GM18508 (cell line): ENCODE measurements around the gene SH3RF3.
"Not testable (repeated sequence)": the region's sequence is repeated elsewhere in the genome, so short reads cannot be mapped to it uniquely, and the experiment has no call there.

ENCODE experiments used
- ATAC-seq: cut with Tn5 transposase; IDR thresholded peaks from one replicate; pipeline ENCODE4 v1.9.1; 2021; ENCODE audit warnings: moderate number of reproducible peaks; ENCODE audit not compliant: insufficient read depth, unreplicated experiment

Gene SH3RF3

DNA sequence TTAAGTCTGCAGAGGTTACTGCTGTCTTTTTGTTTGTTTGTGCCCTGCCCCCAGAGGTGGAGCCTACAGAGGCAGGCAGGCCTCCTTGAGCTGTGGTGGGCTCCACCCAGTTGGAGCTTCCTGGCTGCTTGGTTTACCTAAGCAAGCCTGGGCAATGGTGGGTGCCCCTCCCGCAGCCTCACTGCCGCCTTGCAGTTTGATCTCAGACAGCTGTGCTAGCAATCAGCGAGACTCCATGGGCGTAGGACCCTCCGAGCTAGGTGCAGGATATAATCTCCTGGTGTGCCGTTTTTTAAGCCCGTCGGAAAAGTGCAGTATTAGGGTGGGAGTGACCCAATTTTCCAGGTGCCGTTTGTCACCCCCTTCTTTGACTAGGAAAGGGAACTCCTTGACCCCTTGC lies 11.8 kb upstream of the SH3RF3 start:
- not testable (repeated sequence) for ATAC-seq

DNA sequence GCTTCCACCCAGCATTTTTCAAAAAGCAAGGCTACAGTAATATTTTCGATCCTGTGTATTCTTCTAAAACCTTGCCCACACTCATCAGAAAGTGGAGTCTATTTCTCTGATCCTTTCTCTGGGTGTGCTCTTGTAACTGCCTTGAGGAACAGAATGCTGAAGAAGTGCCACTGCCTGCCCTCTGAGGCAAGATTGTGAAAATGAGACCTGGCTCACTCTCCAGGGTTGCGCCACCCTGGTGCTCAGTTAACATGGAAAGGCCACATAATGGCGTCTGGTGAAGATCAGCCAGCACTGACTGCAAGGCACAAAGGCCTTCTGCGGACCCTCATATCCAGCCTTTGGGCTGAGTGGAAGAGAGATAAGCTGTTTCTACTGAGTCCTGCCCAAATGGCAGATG lies 11.2 kb upstream of the SH3RF3 start:
- ATAC-seq, result no peak

DNA sequence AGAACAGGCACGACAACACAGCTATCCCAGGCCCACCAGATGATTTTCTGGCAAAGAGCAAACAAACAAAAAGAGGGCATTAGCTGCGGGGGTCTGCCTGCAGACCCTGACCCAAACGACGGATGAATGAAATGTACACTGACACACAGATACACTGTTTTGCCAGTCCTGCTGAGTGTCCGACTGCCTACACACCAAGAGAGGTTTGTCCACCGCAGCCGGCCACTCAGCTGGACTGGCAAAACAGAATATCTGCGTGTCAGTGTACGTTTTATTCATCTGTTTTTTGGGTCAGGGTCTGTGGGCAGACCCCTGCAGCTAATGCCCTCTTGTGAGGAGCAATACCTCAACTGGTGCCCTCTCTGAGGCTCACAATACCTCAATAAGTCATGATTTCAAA lies 10.7 kb upstream of the SH3RF3 start:
- ATAC-seq, result no peak

DNA sequence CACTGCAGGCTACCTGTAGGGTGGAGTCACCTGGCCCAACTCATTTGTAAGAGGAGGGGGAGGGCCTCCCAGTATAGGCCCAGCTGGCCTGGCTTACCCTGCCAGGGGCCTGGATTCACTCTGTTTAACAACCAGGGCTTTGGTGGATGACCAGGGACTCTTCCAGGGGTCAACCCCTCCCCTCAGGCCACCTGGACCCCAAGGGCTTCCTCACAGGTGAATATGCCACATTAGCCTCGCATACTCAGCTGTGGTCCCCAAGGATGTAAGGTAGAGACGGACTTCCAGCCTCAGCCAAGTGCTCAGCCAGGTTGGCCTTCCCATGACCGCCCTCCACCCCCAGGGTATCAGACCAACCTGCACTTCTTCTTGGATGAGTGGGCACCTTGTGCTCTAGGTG lies 8.8 kb upstream of the SH3RF3 start:
- no peak for ATAC-seq

DNA sequence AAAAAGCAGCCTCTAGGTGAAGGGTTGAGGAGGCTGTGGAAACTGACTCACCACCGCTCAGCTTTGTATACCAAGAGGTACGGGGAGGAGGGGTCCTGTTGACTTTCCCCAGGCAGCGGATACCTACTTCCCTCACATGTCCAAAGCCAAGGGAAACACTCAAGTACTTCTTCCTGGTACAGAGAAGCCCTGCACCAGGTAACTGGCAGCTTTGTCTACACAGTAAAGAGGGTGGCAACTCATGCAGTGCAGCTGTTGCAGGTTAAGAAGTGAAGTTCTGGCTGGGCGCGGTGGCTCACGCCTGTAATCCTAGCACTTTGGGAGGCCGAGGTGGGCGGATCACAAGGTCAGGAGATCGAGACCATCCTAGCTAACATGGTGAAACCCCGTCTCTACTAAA lies 8.3 kb upstream of the SH3RF3 start:
- ATAC-seq, result not testable (repeated sequence)

DNA sequence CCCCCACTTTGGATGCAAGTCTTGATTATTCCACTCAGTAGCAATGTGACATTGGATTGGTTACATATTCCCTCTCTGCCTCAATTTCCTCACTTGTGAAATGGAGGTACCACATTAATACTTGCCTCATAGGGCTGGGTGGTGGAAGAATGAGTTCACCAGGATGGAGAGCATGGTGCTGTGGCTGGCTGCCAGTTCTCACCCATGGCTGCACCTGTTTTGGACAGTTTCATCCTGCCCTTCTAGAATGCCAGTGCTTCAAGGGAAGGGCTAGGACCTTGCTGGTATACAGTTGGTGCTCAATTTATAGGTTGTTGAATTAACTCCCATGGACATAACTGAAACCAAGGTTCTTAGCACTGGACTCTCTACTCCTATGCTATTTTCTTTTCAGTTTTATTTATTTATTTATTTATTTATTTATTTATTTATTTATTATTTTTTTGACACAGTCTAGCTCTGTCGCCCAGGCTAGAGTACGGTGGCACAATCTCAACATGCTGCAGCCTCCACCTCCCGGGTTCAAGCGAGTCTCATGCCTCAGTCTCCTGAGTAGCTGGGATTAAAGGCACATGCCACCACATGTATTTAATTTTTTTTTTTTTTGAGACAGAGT lies 5.3 kb upstream of the SH3RF3 start:
- ATAC-seq, result no peak

DNA sequence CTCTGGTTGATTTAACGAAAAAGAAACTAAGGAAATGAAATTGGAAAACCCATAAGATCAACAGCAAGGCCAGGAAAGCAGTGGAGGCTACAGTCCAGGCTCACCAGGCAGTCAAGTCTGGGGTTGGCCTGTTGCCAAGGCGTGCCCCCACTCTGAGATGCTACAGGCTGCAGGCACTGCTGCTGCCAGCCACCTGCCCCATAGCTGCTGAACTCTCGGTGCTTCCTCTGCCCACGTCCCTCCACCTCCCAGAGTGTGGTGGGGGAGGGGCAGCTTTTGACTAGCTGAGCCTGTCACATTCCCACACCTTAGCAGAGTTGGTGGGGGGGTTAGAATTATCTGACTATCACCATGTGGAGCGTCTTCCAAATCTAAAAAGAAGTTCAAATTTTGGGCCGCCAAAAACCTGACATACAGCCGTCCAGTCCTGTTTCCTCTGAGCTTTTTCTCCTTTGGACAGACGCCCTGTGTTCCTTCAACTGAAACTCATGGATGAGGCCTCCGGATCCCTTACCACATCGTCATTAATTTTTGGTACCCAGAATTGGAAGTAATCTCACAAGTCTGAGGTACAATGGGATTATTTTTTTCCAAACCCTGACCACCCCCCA lies 3.9 kb upstream of the SH3RF3 start:
- ATAC-seq, result no peak

DNA sequence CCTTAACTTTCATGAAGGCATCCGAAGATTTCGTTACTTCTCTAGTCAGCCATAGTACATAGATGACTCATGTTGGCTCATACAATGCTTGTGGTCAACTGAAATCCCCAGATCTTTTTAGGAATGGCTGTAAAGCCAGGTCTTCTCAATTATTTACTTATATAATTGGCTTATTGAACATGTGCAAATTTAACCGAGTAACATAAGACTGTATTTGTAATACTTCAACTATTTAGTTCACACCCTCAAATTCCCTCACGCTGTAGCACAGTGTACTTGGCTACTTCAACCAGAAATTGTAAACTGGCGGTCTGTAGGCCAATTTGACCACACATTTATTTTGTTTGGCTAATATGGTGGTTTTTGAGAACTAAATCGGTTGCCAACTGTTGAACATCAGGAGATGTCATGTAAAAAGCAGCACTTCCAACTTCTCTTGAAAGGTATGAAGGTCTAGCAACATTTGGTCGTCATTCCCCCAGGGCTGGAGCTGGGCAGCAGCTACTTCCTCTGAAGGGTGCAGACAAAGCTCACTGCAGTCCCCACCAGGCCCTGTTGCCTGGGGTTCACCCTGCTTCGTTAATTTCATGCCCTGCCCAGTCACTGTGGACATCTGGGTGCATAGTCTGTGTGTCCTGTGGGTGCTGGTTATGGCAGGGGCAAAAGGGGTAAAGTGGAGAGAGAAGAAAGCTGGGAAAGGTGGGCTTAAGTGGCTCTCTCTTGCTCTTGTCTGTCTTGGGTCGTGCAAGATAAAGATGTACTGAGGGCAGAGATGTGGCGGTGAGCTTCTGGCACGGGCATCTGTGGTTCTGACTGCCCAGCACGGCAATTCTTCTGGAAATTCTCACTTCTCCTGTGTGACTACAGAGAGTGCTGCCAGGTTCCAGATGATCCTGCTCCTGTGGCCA lies 3.2 kb upstream of the SH3RF3 start:
- no peak for ATAC-seq

DNA sequence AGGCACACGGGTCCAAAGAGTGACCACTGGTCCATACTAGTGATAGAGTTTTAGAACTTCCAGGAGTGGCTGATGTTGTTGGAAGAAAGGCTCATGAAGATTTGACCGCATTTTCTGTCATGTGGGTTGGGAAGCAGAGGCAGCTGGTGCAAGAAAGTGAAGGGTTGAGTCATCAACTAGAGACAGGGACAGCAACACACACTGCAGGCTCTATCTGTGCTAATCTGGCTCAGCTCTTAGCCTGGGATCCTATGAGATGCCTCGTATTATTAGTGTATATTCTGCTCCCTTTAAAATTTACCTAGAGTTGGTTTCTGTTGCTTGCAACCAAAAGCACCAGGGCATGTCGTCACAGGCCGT lies 2.5 kb upstream of the SH3RF3 start:
- ATAC-seq, result no peak

DNA sequence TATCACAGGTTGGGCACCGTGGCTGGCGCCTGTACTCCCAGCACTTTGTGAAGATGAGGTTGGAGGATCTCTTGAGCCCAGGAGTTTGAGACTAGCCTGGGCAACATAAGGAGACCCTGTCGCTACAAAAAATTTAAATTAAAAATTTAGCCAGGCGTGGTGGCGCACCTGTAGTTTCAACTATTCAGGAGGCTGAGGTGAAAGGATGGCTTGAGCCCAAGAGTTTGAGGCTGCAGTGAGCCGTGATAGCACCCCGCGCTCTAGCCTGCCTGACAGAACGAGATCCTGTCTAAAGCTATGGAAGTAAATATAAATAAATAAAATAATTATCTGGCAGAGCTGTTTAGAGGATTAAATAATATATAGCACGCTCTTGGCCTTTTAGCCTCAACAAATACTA lies 1.4 kb upstream of the SH3RF3 start:
- no peak for ATAC-seq

DNA sequence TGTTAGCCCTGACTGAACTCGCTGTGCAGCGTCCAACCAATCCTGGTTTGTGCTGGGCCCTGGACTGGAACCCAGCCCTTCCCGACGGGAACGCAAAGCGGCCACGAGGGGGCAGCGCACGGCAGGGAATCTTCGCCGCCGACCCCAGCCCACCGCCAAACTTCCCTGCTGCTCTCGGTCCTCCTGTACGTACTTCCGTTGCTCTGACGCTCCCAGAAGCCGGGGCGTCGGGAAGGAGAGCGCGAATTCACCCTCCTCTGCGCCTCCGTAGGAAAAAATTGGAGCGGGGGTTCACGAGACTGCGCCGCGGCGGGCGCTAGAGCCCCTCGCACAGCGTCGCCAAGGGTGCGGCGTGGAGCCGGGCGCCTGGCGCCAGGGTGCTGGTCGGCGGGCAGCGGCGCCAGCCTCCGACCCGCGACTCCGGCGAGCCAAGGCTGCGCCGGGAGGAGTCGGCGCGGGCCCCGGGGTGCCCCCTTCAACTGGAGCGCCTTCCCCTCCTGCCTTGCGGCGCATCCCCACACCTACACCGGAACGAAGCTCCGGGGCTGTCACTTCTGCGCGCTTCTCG lies 873 bp upstream of the SH3RF3 start:
- ATAC-seq, result no peak

DNA sequence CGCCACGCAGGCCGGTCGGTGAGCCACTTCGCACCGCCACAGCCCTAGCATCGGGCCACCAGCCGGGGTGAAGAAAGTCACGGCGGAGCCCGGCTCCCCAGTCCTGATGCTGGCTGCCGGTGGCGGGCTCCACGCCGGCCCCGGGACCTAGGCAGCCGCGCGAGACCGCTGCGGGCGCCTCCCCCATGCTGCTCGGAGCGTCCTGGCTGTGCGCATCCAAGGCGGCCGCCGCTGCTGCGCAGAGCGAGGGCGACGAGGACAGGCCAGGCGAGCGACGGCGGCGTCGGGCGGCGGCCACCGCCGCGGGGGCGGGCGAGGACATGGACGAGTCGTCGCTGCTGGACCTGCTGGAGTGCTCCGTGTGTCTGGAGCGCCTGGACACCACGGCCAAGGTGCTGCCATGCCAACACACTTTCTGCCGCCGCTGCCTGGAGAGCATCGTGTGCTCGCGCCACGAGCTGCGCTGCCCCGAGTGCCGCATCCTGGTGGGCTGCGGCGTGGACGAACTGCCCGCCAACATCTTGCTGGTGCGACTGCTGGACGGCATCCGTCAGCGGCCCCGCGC lies 433 bp downstream of the SH3RF3 start:
- no peak for ATAC-seq

DNA sequence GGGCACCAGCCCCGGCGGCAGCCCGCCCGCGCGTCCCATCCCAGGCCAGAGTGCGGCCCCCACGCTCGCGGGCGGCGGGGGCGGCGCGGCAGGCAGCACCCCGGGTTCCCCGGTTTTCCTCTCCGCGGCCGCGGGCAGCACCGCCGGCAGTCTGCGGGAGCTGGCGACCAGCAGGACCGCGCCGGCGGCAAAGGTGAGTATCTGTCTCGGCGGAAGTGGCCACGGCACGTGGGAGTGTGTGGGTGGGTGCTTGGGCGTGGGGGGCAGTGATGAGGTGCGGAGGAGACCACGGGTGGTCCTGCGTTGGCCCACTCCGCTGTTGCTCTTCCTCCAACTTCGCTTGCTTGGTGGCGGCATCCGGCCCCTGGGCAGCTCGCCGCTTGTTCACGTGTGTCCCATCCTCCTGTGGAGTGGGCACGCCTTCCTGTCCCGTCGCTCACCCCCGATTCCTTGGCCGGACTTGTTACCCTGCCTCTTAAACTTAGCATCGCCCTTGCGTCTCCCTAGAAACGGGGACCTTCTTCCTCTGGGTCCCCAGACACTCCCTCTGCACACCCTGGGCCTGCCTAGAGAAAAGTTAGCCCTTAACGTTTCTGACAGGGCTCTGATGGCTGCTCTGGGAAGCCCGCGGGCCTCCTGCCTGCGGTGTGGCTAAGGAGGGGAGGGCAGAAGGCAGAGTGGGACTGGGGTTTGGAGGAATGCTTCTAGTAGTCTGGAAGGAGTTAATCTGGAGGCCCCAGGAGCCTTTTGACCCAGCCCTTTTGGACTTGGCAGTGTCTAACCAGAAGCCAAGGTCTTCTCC lies 1.1 kb downstream of the SH3RF3 start:
- no peak for ATAC-seq

DNA sequence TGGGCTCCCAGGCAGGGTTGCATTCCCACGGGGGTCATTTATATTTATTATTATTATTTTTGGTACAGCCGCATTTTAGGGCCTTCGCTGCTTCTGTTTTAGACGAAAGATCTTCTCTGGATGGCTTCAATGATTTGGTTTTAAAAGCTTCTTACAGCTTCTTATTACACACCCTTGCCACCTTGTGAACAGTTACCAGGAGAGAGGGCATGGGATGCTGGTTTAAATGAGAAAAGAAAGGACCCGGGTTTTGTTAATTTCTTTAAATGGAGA lies 1.7 kb downstream of the SH3RF3 start:
- ATAC-seq, result no peak

DNA sequence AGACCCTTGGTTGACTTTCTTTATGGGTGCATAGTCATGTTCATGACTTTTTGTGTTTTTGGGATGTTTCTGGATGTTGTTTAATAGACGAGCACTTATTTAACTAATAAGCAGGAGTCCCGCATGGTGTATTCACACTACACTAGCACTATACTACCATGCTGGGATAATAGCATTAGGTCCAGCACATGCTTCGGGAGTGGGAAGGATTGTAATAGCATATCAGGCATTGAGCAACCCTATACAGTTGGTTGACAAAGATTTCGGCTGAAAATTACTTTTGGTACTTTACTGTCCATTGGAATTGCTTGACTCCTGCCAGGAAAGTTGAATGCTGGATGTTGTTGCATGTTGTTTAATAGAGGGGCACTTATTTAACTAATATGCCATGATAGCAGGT lies 2.8 kb downstream of the SH3RF3 start:
- ATAC-seq, result no peak

DNA sequence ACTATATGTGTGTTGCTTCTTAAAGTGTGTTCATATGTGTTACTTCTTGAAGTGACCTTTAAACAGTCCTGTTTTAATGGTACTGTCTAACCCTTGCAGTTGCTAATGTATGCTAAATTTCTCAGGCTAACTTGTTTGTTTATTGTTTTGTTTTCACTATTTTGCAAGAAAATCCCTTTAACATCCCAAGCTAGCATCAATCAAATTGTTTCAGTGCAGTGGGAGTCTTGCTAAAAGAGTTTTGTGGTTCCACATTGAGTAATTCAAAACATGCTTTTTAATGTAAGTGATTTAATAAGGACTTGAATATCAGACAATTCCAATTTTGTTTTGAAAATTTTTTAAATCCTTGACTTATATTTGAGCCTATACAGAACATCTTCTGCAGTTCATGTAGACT lies 3.6 kb downstream of the SH3RF3 start:
- ATAC-seq, result no peak

DNA sequence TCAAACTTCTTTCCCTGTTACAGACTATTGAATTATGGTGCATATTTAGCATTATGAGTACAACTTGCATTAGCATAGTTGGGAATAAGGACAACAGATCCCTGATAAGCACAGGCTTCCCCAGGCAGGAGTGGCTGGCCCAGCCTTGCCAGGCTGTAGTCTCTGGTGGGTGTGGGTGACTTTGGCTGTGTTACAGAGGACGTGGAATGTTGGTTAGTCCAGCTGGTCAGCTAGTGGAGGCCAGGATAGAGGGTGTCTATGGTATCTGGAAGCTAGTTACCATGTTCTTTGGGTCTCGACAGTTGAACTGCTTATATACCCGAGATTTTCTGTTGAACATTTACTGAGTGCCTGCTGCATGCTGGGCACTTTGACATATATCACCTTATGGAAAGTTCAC lies 4.7 kb downstream of the SH3RF3 start:
- no peak for ATAC-seq

DNA sequence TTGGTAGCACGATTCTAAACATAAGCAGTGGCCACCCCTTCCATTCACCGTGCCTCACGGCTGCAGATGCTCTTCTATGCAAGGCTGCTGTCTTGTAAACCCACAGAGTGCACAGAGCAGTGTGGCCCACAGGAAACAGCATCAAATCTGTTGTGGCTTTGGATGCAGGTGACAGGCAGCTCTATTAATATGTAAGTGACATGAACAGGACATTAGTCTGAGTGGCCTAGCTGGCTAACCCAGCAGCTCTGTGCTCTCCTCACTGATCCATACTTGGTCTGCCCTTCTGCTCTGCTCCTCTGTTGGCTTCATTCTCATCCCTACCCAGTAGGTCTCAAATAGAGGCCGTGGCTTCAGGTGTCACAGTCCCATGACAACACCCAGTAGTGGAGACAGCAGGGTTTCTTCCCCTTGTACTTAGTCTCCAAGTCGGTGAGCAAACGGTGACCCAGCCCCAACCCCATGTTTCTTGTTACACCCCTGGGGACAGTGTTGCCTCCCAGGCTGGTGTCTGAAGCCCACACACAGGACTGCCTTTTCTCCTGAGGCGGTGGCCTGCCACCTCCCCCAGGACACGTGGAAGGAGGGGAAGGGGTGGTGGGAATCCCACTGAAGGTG lies 5.8 kb downstream of the SH3RF3 start:
- no peak for ATAC-seq

DNA sequence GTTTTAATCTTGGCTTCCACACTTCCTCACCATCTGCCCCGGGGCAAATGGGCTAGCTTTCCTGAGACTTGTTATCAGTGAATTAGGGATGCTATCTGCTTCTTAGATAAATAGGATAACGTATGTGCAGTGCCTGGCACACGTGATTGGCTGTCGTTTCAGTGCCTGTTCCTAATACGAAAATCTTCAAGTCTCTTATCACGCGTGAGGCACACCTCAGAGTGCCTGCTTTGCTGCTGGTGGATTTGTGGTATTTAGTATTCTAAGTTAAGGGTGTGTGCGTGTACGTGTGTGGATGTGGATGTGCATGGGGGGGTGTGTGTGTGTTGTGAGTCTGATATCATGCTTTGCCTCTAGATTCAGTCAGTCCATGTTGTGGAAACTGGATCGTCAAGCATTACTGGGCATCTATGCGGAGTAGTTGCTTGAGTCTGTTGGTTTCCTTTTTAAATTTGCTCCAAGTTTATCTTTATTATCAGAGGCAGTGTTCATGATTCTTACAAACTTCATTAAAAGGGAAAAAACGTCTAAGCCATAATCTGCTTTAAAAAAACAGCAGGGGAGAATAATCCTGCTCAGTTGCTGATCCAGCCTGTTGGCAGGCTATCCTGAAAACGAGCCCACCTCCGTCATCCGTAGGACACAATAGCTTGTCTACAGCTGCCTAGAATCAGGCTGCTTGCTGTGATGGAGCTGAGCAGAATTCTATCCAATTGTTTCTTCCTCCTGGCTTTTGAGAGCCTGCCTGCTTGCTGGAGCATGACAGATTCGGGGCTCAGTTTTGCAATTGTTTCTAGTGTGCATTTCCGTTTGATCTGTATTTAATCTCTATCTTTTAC lies 6.6 kb downstream of the SH3RF3 start:
- ATAC-seq, result no peak
